EL (cell line): ENCODE measurements around the gene ASB5.
A peak's percentile ranks its signal among the peaks of the same experiment; 100 is the strongest.

Experiments
- DNase-seq: peaks from one replicate; pipeline ENCODE4 v3.0.0-alpha.2; 2016

ASB5 gene

DNA sequence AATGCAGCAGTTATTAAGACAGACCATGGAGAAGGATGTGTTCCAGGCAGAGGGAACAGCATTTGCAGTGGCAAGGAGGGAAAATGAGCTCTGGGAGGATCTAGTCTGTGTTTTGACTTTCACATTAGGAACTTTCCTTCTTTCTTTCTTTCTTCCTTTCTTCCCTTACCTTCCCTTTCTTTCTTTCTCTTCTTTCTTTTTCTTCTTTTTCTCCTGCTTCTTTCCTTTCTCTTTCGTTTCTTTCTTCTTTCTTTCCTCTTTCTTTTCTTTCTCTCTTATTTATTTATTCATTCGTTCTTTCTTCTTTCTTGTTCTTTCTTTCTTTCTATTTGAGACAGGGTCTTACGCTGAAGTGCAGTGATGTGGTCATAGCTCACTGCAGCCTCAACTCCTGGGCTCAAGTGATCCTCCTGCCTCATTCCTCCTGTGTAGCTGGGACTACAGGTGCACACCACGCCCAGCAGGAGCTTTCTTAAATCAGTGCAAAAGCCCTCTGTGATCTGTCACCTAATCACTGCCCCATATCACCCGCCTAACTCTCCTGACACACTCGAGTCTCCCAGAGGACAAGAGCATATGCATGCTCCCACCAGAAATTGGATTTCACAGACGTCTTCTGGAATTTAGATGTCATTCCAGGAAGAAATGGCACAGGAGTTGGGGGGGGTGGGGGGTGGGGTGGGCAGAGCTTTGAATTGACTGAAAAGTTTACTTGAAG is 58.3 kb downstream of the ASB5 start:
- DNase-seq, result no peak

DNA sequence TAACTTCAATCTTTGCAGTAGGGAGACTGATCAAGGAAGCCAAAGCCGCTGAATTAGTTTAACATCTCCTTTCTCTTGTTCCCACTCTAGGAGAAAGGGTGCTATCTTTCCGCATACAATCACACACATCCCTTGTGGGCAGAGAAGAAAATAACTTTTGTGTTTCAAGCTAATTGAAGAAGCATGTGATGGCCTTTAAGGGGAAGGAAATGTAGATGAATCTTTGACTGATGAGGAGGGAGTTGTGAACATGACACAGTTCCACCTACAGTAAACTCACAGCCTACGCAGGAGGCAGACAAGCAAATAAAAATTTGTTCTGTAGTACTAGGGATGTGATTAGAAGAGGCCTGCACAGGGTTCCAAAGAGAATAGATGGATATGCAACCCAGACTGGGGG is 58.9 kb downstream of the ASB5 start:
- no peak for DNase-seq

DNA sequence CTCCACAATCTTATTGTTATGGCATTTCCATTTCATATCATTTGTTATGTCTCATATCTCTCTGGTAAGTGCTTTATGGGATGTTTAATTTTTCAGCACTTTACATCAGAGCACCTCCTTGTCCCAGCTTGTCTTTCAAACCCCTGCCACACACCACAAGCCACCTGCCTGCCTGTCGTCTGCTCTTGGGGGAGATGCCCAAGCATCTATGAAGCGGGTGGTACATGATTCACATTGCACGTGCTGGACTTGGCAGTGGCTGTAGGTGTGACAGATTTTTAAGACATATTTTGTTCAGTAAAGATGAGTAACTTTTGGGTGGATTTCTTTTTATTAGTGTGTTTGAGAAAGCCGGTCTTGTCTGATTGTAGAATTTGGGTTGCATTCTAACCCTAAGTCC is 59.5 kb downstream of the ASB5 start:
- DNase-seq, result no peak

DNA sequence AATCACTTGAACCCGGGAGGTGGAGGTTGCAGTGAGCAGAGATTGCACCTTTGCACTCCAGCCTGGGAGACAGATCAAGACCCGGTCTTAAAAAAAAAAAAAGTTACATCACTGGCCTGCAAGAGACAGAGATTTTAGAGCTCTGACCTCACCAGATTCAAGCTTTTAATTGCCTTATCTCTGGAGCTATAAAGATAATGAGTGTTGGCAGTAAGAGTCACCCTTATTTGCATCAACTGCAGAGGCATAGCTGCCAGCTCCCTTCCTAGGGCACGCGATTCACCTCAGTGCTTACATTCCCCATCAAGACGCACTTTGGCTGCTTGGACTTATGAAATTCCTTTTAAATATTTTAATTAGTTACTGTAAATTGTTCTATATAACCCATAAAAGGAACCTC is 61.2 kb downstream of the ASB5 start:
- DNase-seq, result no peak

DNA sequence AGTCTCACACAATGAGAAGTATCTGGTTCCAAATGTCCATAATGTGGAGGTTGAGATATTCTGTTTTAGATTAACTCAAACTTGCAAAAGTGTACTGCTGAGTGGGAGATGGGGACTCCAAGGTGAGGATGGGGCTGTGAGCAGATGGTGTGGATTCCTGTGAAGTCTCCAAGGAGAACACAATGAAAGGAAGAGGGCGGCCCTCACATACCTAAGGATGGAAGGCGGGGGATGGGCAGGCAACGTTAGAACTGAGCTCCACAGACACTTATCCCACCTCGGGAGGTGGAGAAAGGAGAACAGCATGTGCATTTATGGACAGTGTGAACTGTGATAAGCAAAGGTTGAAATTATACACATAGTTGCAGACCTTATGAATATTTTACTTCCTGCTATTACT is 63.7 kb downstream of the ASB5 start:
- DNase-seq, result no peak

DNA sequence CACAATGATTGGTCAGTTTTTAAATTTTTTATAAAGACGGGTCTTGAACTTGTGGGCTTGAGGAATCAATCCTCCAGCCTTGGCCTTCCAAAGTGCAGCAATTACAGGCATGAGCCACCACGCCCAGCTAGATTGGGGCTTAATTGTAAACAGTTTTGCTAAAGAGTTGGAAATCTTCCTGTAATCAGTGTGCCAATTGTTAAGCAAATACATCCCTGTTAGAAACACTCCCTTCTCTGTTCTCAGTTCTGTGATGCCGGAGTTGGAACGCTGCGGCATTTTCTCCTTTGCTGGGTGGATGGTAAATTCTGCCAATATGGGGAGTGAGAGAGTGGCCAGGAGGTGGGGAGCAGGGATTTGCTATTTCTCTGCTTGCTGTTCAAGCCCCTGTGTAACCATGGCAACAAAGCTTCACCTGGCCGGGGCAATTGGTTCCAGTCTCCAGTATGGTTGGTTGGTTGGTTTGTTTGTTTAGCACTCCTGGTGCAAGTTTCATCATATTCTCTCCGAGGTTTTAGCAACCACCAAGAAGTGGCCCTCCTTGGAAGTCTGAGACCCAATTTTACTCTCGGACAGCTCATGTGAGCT is 70.6 kb downstream of the ASB5 start:
- no peak for DNase-seq

DNA sequence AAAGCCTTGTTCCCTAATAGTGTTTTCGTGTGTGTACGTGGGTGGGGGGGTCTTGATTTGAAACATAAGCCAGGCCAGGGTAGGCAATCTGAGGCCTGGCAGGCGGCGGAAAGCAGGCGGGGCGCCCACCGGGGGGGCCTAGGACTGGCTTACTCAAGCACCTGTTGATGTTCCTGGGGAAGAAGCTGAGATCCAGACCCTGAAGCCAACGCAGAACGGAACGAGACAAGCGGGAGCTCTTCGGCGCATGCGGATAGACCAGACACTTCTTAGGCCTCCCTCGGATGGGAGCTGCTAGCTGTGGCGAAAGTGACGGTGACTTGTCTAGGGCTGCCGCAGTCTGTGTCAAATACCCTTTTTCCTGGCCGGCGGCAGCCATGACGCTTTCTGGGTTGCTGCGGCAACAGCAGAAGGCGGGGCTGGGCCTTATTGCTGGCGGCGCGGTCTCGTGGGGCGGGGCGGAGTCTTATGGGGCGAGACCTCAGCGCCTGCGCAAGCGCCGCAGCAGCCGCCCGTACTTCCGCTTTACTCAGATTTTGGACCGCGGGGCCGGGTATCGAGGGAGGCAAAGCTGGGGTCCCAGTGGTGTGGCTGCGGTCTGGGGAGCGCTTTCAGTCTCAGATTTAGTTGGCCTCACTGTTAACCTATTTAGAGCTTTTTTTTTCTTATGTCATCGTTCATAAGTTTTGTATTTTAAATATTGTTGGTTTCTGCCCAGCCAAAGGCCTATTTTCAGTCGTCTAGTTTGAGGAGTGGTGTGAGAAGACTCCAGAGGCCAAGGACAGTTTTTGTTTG is 73.6 kb downstream of the ASB5 start, which contains the start of gene SPATA4:
TSS of gene SPATA4 (minus strand) at position 402 of the 795 bp plus-strand sequence. CDS start at position 379, 23 bp downstream.
- DNase-seq, result peak; percentile 90

DNA sequence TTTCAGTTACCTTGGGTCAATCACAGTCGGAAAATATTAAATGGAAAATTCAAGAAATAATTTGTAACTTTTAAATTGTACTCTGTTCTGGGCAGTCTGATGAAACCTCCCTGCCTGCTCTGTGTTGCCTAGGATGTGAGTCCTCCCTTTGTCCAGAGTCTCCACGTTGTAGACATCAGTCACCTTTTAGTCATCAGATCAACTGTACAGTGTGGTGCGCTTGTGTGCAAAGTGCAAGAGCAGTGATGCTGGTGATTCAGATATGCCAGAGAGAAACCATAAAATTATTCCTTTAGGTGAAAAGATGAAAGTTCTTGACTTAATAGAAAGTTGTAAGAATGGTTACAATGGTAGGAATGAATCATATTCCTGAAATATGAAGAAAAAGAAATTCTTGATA is 75.1 kb downstream of the ASB5 start:
- peak; percentile 81 for DNase-seq

DNA sequence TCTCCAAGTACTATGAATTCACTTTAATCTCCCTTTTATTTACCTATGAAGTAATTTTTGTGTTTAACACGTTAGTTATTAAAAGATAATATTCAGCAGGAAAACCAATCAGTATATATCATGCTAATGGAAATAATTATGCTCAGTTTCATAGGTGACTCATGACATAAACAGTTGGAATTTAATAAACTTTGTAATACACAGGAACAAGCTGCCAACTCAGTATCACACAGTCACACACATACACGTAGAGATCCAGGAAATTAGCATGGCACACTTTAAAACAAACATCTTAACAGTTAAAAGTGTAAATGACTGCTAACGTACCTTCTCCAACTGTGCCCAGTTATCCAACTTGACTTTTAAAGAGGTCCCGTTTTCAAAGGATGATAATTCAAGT is 75.9 kb downstream of the ASB5 start:
- peak; percentile 54 for DNase-seq

DNA sequence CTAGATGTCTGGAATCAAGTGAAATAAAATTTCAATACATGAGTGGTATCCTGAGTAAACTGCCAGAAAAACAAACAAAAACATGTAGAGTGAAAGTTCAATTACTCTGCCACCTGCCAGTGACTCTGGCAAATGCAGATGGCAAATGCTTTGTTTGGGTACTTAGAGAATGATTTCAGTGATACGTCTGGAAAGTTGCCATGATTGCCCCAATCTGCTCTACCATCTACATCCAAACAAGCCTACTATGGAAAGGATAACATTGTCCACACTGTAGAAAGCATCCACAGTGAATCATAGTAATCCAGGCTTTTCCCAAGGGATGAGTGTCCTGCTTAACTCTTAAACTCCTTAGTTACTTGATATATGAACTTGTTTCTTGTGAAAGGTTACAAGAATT is 77.0 kb downstream of the ASB5 start:
- peak; percentile 46 for DNase-seq

DNA sequence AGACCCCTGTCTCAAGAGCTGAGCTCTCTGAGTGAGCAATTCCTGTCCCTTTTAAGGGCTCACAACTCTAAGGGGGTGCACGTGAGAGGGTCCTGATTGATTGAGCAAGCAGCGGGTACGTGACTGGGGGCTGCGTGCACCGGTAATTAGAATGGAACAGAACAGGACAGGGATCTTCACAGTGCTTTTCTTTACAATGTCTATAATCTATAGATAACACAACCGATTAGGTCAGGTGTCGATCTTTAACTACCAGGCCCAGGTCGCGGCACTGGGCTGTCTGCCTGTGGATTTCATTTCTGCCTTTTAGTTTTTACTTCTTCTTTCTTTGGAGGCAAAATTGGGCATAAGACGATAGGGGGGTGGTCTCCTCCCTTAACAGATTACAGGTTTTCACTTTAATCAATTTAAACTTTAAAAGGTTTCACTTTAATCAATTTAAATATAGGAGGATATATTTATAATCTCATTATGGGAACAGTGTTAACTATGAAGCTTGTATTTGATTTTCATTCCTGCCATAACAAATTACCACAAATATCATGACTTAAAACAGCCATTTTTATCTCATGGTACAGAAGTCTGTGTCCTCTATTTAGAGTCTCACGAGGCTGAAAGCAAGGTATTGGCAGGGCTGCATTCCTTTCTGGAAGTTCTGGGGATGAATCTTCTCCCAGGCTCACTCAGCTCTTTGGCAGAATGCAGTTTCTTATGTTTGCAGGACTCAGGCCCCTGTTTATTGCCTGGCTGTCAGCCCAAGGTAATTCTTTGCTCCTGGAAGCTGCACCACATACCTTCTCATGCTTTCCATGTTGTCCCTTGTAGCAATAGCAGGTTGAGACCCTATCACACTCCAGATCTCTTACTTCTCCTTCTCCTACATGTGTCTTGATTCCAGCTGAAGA is 78.9 kb downstream of the ASB5 start:
- DNase-seq, result peak; percentile 15

DNA sequence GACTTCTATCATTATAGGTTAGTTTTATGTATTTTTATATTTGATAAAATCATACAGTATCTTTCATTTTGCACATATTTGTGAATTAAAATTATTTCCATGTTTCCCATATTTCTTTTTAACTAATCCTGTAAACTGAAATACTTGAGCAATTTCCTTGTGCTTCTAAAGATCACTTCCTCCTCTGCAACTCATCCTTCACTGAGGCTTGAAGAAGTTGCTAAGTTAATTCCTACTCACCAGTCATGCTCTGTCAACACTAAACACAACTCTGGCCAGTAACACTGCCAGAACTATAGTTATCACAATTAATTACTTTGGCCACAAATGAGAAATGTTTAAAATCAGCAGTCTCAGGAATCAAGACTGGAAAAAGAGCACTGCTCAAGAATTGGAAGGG is 80.4 kb downstream of the ASB5 start:
- DNase-seq, result no peak

DNA sequence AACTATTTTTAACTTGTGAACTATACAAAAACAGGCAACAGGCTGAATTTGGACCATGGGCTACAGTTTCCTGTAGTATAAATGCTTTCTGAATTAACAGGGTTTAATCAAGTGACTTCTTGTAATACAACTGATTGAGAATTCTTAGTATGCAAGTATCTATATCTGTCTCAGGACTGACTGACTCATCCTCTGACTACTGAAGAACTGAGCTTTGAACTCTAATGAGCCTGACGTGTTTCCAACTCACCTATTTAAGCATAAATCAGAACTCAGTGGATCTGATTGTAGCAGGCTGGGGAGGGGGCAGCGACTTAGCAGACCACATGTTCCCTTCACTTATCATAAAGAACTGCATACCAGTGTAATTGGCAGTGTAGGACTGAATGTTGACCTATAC is 81.4 kb downstream of the ASB5 start:
- peak; percentile 36 for DNase-seq

DNA sequence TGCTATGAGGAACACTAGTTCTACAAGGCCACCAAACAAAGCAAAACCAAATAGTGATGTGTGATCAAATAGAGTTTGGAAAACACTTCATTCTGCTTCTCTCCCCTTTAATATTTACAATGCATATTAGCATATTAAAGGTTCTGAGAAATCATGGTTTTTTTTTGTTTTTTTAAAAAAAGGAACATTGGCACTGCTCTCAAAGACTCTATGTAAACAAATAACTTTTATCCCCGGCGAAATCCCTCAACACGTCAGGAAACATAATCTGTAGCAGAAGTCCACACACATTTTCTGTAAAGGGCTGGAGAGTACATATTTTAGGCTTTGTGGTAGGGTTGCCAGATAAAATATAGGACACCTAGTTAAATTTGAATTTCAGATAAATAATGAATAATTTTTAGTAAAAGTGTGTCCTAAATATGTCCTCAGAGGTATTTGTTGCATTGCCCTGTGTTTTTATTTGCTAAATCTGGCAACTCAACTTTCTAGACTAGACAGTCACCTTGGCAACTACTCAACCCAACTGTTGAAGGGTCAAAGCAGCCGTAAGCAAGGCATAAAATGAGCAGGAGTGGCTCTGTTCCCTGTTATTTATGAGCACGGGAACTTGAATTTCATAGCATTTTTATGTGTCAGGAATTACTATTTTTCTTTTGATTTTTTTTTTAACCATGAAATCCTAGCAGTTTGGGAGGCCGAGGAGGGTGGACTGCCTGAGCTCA is 82.2 kb downstream of the ASB5 start:
- DNase-seq, result no peak

DNA sequence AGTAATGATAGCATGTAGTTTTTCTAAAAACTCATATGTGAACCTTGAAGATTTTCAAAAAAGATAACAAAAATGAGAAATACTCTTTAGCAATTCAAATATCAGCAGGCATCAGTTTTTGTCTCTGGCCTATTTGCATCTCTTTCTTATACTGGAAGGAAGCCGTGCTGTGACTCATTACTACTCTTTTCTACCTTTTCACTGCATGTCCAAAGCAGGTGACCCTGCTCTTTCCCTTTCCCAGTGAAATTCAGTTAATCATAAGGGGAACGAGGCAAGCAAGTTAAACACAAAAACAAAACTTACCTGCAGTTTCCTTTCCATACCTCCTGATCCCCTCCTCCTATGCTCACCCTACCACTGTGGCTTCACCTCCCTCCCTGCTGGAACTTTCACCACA is 83.0 kb downstream of the ASB5 start:
- no peak for DNase-seq

DNA sequence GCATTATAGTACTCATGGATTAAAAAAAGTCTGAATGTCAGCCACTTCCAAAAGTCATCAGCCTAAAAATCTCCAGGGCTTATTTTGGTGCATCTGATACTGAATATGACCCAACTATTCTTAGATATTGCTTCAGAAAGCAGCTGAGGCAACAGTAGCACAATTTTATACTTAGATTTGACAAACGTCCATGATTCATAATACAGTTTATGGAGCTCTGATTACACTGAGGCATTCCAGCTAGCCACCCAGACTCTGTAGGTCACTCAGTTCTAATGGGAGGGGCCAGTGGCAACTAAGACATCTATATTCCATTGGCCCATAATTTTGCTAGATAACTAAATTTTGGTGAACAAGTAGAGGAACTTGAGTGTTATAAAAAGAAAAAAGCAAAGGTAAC is 84.0 kb downstream of the ASB5 start:
- peak; percentile 58 for DNase-seq
